B cell (primary cell): Measurements from ENCODE around the gene TRAF3. TPM values are rescaled to one million over a fixed set of nuclear protein-coding genes. Genes with fewer than 3 reads are reported as not detected.

Experiments used
- ATAC-seq: fragments of 200-7000 bp; cut with Tn5 transposase; one replicate; pipeline ENCODE4 v1.10.0; 2021; ENCODE audit warnings: low read depth, mild to moderate bottlenecking, moderate number of reproducible peaks, moderate library complexity
- CTCF ChIA-PET: fragments of 350-600 bp; sonication (Branson Sonifier 250); formaldehyde crosslinking; loops from one replicate; lab custom pipeline; 2021; ENCODE audit warnings: antibody characterized with exemption, inconsistent platforms; lab: Charles Lee
- POLR2A ChIA-PET: fragments of 350-600 bp; sonication (Branson Sonifier 250); formaldehyde crosslinking; loops from one replicate; lab custom pipeline; 2021; ENCODE audit warnings: antibody characterized with exemption; lab: Charles Lee
- DNase-seq: peaks from one replicate; pipeline ENCODE4 v3.0.0; 2013
- H2AFZ ChIP-seq: 2 replicates; pipeline ENCODE4 v1.6.1; 2012; ENCODE audit warnings: mild to moderate bottlenecking, low read depth, low read length; ENCODE audit not compliant: insufficient read depth, poor library complexity, severe bottlenecking
- H3K27ac ChIP-seq, 2 donors: 1 replicate in 1 of 2; 2 replicates in 1 of 2; pipeline ENCODE4 v1.5.1; 2012 to 2013; ENCODE audit warnings: low read length in 2 of 2, mild to moderate bottlenecking in 2 of 2, moderate library complexity in 1 of 2
- H3K27me3 ChIP-seq, 4 experiments: fragments of 200-600 bp in 1 of 4; sonication (generic) in 1 of 4; replicated peaks in 1 of 4; 1 replicate in 2 of 4; 2 replicates in 2 of 4; pipeline versions ENCODE4 v1.6.1 to v1.7.0; 2013 to 2016; ENCODE audit warnings: low read length in 3 of 4, mild to moderate bottlenecking in 2 of 4, mixed read lengths in 1 of 4, moderate library complexity in 1 of 4; ENCODE audit not compliant: insufficient read depth in 4 of 4, control insufficient read depth in 3 of 4; ENCODE audit errors: control extremely low read depth in 1 of 4
- H3K36me3 ChIP-seq, 2 experiments: replicated peaks in 1 of 2; 1 replicate in 1 of 2; 2 replicates in 1 of 2; pipeline versions ENCODE4 v1.6.1 to v1.7.1; 2013; ENCODE audit warnings: low read length in 1 of 2; ENCODE audit not compliant: insufficient read depth in 2 of 2, control insufficient read depth in 1 of 2; ENCODE audit errors: control extremely low read depth in 1 of 2, extremely low read depth in 1 of 2
- H3K4me1 ChIP-seq, 2 donors: fragments of 200-600 bp in 1 of 2; sonication (generic) in 1 of 2; 1 replicate in 1 of 2; 2 replicates in 1 of 2; pipeline versions ENCODE4 v1.5.1 to v1.6.1; 2013 to 2017; ENCODE audit warnings: low read length in 2 of 2; ENCODE audit not compliant: control insufficient read depth in 2 of 2, insufficient read depth in 2 of 2
- H3K4me2 ChIP-seq: replicated peaks from 2 replicates; pipeline ENCODE3; 2012; ENCODE audit warnings: mild to moderate bottlenecking, low read depth, low read length; ENCODE audit not compliant: poor library complexity, severe bottlenecking
- H3K4me3 ChIP-seq, 5 experiments: fragments of 200-600 bp in 1 of 5; sonication (generic) in 1 of 5; 1 replicate in 3 of 5; 2 replicates in 2 of 5; pipeline versions ENCODE4 v1.5.1 to v1.7.0; 2011 to 2016; ENCODE audit warnings: low read length in 4 of 5, mild to moderate bottlenecking in 4 of 5, low read depth in 2 of 5, control low read depth in 1 of 5, moderate library complexity in 1 of 5; ENCODE audit not compliant: insufficient read depth in 1 of 5; ENCODE audit errors: control extremely low read depth in 1 of 5, extremely low read depth in 1 of 5
- H3K79me2 ChIP-seq: fragments of 200-600 bp; sonication (generic); one replicate; pipeline ENCODE4 v1.6.0; 2016; ENCODE audit warnings: low read length; ENCODE audit not compliant: control insufficient read depth, insufficient read depth
- H3K9ac ChIP-seq: fragments of 200-600 bp; sonication (generic); 2 replicates; pipeline ENCODE4 v1.6.1; 2017; ENCODE audit warnings: mild to moderate bottlenecking, low read length, moderate library complexity
- H3K9me3 ChIP-seq, 3 donors: one replicate each; pipeline versions ENCODE4 v1.6.1 to v1.7.1; 2013; ENCODE audit warnings: low read length in 2 of 3; ENCODE audit not compliant: control insufficient read depth in 2 of 3, insufficient read depth in 1 of 3; ENCODE audit errors: control extremely low read depth in 1 of 3
- H4K20me1 ChIP-seq: 2 replicates; pipeline ENCODE4 v1.6.0; 2012; ENCODE audit warnings: mild to moderate bottlenecking, low read length; ENCODE audit not compliant: insufficient read depth, control insufficient read depth, poor library complexity, severe bottlenecking
- H3K27ac Mint-ChIP-seq: one replicate; pipeline ENCODE4 v1.8.0; 2021; ENCODE audit warnings: mixed read lengths
- H3K27me3 Mint-ChIP-seq: one replicate; pipeline ENCODE4 v1.8.0; 2021; ENCODE audit warnings: mixed read lengths
- H3K4me1 Mint-ChIP-seq: one replicate; pipeline ENCODE4 v1.8.0; 2021; ENCODE audit warnings: mixed read lengths
- H3K4me3 Mint-ChIP-seq: one replicate; pipeline ENCODE4 v1.8.0; 2021; ENCODE audit warnings: mixed read lengths
- H3K9me3 Mint-ChIP-seq: one replicate; pipeline ENCODE4 v1.8.0; 2022; ENCODE audit warnings: mixed read lengths; ENCODE audit not compliant: insufficient read depth
- EZH2 ChIP-seq: IDR thresholded peaks from 2 replicates; pipeline ENCODE4 v1.6.1; 2012; ENCODE audit warnings: borderline replicate concordance, low read depth, mild to moderate bottlenecking, moderate library complexity, low read length; ENCODE audit not compliant: insufficient read depth, poor library complexity, severe bottlenecking
- WGBS: methylation state at CpG from one replicate; pipeline ENCODE4 v1.1.5; 2013; ENCODE audit warnings: missing lambda C conversion rate; ENCODE audit not compliant: insufficient coverage; 5-methylcytosine and 5-hydroxymethylcytosine counted together
- intact Hi-C: fragments of 100-400 bp; cut with micrococcal nuclease; formaldehyde crosslinking; loops from one replicate; pipeline ENCODE4 v1.10.0; 2022
- polyA plus RNA-seq: library from polyadenylated mRNA; depleted of rRNA; stranded (reverse); fragments of >200 nt; gene quantifications from 2 replicates; pipeline ENCODE4 v1.2.3, GENCODE V29; 2012
- total RNA-seq, 2 donors: library from RNA; stranded (reverse); fragments of 120-200 nt in 1 of 2; gene quantifications; 1 replicate in 1 of 2; 2 replicates in 1 of 2; pipeline versions ENCODE4 v1.2.3 to v1.2.4, GENCODE V29; 2013 to 2022
- TF ChIP-seq, protein P1 (sequence below): fragments of 200-600 bp; IDR thresholded peaks from one replicate; pipeline ENCODE4 v1.8.0; 2022; ENCODE audit warnings: antibody characterized with exemption, mild to moderate bottlenecking

Gene TRAF3
- total and polyA plus RNA-seq, 2 donors (not counting 1 experiment from before 2014, with no cell fraction given) = 42.8 to 89.8 TPM

DNA sequence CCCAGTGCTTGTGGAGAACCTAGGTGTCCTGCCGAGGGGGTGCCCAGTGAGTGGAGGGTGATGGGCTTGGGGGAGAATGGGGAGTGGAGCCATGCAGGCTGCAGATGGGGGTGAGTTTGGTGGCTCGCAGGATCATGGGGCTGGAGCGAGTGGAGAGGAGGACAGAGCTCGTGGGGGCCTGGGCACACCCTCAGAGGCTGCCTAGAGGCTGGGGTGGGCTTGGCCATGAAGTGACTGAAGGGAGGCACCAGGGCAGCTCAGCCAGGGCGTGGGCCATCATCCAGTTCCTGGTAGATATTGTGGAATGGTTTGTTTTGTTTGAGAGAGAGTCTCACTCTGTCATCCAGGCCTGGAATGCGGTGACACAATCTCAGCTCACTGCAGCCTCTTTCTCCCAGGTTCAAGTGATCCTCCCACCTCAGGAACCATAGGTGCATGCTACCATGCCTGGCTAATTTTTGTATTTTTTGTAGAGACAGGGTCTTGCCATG, 101.8 kb downstream of the TRAF3 start:
- H4K20me1 ChIP-seq = peaks cover 9% of the 10 kb centered on the region
- H3K4me3 Mint-ChIP-seq = no peak overlapping the region
- ATAC-seq (no peak), DNase-seq (no peak)
- ChIA-PET POLR2A (no interaction called here), CTCF (interaction anchor here (1.5 to 2.6 kb wide), 3 partner anchors 96 to 185 kb away, joined by 3 to 14 read pairs (median 9); no protein-coding TSS in a partner anchor)
- peaks cover 7 to 77% of the 10 kb centered on the region in 2 experiments for H3K36me3 ChIP-seq
- H3K9ac ChIP-seq = no peak overlapping the region
- no peaks in the 10 kb centered on the region for H3K27me3 Mint-ChIP-seq
- no peak overlapping the region for H3K4me3 ChIP-seq
- no peak for TF ChIP-seq EZH2
- TF ChIP-seq, protein P1, sequence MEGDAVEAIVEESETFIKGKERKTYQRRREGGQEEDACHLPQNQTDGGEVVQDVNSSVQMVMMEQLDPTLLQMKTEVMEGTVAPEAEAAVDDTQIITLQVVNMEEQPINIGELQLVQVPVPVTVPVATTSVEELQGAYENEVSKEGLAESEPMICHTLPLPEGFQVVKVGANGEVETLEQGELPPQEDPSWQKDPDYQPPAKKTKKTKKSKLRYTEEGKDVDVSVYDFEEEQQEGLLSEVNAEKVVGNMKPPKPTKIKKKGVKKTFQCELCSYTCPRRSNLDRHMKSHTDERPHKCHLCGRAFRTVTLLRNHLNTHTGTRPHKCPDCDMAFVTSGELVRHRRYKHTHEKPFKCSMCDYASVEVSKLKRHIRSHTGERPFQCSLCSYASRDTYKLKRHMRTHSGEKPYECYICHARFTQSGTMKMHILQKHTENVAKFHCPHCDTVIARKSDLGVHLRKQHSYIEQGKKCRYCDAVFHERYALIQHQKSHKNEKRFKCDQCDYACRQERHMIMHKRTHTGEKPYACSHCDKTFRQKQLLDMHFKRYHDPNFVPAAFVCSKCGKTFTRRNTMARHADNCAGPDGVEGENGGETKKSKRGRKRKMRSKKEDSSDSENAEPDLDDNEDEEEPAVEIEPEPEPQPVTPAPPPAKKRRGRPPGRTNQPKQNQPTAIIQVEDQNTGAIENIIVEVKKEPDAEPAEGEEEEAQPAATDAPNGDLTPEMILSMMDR = no peak
- H3K9me3 Mint-ChIP-seq = no peaks in the 10 kb centered on the region
- peaks cover 18% of the 10 kb centered on the region for H3K79me2 ChIP-seq
- no peaks in the 10 kb centered on the region for H3K4me1 Mint-ChIP-seq
- H3K4me1 ChIP-seq = no peaks in the 10 kb centered on the region
- no peak overlapping the region for H2AFZ ChIP-seq
- WGBS = 91% methylated on average over 6 of the region's 6 CpGs
- peak overlapping the region in 1 of 2 donors; percentile 32 for H3K27ac ChIP-seq
- H3K27ac Mint-ChIP-seq = peak overlapping the region; percentile 38
- H3K27me3 ChIP-seq = no peaks in the 10 kb centered on the region
- no peaks in the 10 kb centered on the region for H3K9me3 ChIP-seq
- no peak overlapping the region for H3K4me2 ChIP-seq
- intact Hi-C loops = no loop called here

DNA sequence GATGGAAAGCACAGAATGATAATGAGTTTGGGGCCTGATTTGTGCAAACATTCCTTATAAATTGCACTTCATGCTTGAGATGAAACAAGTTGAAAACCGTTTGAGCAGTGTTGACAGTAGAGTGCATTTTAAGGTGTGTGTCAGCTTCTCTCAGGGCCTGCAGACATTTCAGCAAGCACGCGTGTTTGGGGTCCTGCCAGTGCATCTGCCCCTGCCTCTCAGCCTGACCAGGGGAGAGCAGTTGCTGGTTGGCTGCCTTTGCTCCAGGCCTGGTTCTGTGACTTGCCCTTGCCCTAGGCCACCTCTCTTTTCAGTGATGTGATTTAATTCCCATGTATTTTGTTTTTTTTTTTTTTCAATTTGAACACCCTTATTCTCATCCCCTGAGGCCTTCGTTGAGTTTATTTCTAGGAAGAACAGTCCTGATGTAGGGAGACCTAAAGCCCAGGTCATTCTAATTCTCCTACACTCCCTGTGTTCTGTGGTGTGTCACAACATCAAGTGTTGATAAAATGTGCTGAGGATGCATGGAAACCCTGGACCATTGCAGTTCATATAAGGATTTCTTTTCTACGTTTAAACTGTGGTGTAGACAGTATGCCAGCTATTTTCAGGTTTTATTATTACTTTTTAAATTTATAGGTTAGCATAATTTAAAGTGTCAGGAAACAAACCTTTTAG, 105.1 kb downstream of the TRAF3 start:
- Histone ChIP-seq H3K4me2 (no peak overlapping the region), H3K4me1 (no peaks in the 10 kb centered on the region), H4K20me1 (peaks cover 9% of the 10 kb centered on the region), H3K27me3 (no peaks in the 10 kb centered on the region), H3K36me3 (peaks cover 0 to 67% of the 10 kb centered on the region in 2 experiments), H3K79me2 (peaks cover 13% of the 10 kb centered on the region), H3K9me3 (no peaks in the 10 kb centered on the region), H3K27ac (no peak overlapping the region), H3K4me3 (no peak overlapping the region), H3K9ac (no peak overlapping the region), H2AFZ (no peak overlapping the region)
- TF ChIP-seq, protein P1 = no peak
- no peak for TF ChIP-seq EZH2
- CTCF ChIA-PET = interaction anchor here (0.6 to 0.7 kb wide), 2 partner anchors 164 to 192 kb away, joined by 3 to 4 read pairs; no protein-coding TSS in a partner anchor
- Mint-ChIP-seq H3K4me3 (no peak overlapping the region), H3K4me1 (no peaks in the 10 kb centered on the region), H3K27ac (no peak overlapping the region), H3K27me3 (no peaks in the 10 kb centered on the region), H3K9me3 (no peaks in the 10 kb centered on the region)
- intact Hi-C loops = no loop called here
- WGBS = 60% methylated on average over 3 of the region's 5 CpGs
- DNase-seq (no peak), ATAC-seq (no peak)
- POLR2A ChIA-PET = interaction anchor here (0.7 kb wide), 1 partner anchor 192 kb away, joined by 4 read pairs; no protein-coding TSS in a partner anchor
